Limb (tissue), 2 donors: ENCODE results near the gene MBD4.
A peak's percentile ranks its signal among the peaks of the same experiment; 100 is the strongest.

Experiments
- DNase-seq, 2 donors: peaks; one replicate each; pipeline ENCODE4 v3.0.0-alpha.2; 2016; ENCODE audit errors: extremely low spot score in 2 of 2

Gene MBD4

GRCh38 chr3:129463716-129464115, 24.0 kb upstream of the MBD4 start:
- DNase-seq: no peak

GRCh38 chr3:129463094-129463493, 23.3 kb upstream of the MBD4 start:
- DNase-seq: no peak

GRCh38 chr3:129462361-129462968, 22.7 kb upstream of the MBD4 start:
- DNase-seq: no peak

DNA sequence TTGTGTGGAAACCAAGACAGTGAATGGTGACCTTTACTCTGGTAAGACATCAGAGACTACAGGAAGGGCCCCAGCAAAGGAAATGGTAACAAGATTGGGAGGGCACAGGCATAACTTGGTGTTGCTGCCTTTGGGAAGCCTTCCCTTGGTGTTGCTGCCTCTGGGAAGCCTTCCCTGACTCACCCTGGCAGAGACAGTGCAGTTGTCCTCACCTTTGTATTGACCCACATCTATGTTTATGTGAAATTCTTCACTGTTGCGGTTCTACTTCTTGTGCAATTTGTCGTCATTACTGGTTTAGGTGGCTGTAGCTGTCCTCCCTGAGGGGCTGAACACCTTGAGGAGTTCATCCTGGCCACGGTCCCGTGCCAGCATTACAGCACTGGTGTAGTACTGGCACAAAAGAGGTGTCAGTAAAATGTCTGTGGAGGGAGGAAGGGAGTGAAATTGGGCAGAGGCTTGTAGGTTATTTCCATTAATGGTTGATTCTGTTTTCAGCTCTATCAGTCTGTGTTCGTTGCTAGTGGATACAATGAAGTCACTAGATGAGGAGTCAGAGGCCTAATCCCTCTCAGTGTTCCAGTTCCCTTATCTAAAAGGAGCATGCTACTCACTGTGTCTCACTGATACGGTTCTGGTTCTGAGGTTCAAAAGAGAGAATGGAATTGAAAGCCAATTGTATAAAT, 21.9 kb upstream of the MBD4 start:
- no peak for DNase-seq

- DNase-seq: no peak
These were observed 21.3 kb upstream of the MBD4 start for GRCh38 chr3:129461022-129461421.

GRCh38 chr3:129460572-129460971, 20.8 kb upstream of the MBD4 start:
- no peak for DNase-seq

- no peak for DNase-seq
These were observed 20.4 kb upstream of the MBD4 start for GRCh38 chr3:129460155-129460554.

DNA sequence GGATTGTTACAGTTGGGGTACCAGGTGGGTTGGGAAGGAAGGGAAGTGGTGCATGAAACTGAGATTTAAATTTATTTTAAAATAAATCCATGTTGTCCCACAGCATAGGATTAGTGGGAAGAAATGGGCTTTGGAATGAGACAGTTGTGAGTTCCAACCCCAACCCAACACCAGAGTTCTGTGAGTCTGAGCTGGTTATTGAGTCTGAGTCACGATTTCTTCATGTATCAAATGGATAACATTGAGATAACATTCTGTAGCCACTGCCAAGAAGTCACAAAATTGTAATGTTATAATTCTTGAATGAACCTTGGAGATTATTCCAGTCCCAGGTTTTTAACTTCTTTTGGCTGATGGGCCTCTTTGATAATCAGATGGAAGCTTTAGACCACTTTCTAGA, 14.0 kb upstream of the MBD4 start:
- DNase-seq: no peak

DNA sequence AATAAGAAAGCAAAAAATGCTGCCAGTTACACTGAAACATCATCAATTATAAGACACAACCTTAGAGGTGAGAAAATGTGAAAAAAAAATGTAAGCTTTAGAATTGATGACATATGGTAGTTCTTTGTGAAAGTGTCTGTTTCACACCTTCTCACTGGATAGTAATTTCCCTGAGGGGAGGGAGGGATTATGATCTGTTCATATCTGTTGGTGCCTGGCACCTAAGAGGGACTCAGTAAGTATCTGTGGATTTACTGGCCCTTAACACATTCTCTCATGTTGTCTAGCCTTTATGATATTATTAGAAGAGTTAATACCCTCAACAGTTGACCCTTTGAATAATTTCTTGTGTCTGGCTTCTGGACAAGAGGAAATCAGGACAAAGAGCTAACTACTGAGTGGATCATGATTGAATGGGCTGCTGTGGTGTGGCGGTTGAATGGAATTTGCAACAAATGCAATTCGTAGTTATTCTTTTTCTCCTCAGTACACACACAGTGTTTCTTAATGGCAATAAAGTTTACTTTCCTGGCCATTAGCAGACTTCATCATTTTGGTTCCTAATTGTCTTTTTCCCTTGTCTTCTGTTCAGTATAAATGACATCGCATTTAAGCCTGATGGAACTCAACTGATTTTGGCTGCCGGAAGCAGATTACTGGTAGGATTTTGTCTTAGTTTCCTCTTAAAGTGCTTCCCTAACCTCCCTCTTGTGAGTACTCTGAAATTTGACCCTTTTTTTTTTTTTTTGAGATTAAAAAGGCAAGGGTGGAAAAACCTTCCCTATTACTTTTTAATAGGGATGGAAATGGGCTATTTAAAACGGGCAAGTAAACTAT, 9.7 kb upstream of the MBD4 start:
- no peak for DNase-seq

- DNase-seq: no peak
These were observed 8.6 kb upstream of the MBD4 start for GRCh38 chr3:129448186-129448895.

GRCh38 chr3:129446926-129447325, 7.2 kb upstream of the MBD4 start:
- DNase-seq: no peak

GRCh38 chr3:129445471-129445870, 5.7 kb upstream of the MBD4 start:
- no peak for DNase-seq

GRCh38 chr3:129442947-129443346, 3.2 kb upstream of the MBD4 start:
- no peak for DNase-seq

GRCh38 chr3:129442486-129442885, 2.7 kb upstream of the MBD4 start:
- no peak for DNase-seq

- peak in 1 of 2 donors; percentile 60 for DNase-seq
These were observed 2.0 kb upstream of the MBD4 start for GRCh38 chr3:129441782-129442181.

DNA sequence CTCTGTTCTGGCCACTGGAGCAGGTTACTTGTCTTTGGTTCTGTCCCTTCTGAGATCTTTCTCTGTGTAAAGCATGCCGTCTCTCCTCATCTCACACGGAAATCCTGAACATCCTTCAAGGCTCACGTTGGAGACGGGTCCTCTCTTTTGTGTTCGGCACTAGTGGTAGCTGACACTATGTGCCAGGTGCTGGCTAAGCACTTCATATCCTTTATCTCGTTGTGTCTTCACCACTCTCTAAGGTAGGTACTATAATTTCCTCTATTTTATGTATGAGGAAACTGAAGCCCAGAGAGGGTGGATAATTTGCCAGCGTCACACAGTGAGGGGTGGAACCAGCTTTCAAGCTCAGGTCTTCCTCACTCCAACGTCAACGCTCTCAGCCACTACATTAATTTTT, 1.5 kb upstream of the MBD4 start:
- no peak for DNase-seq

DNA sequence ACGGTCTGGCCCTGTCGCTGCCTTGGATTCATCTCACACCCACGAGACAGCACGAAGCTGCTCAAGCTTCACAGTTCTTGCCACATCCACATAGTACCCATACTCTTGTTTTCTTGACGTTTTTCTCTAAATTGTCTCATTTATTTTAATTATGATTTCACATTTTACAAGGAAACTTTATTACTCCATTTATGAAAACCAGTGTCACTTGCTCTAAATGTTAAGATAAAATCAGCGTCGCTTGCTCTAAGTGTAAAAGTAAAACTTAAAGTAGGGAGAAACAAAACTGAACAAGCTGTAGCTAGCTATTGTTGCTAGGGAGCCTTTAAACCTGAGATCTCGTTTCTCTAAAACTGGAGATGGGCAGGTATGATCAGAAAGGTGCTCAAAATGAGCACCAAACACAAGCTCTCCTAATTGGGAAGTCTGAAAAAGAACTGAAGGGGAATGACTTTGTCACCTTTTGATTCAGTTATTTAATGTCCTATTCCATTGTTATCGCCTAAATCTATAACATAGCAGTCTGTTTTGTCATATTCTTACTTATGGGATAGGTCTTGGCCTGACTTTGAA, 956 bp upstream of the MBD4 start:
- DNase-seq: peak in 1 of 2 donors; percentile 24

GRCh38 chr3:129439226-129439816, 427 bp downstream of the MBD4 start:
- DNase-seq: no peak

DNA sequence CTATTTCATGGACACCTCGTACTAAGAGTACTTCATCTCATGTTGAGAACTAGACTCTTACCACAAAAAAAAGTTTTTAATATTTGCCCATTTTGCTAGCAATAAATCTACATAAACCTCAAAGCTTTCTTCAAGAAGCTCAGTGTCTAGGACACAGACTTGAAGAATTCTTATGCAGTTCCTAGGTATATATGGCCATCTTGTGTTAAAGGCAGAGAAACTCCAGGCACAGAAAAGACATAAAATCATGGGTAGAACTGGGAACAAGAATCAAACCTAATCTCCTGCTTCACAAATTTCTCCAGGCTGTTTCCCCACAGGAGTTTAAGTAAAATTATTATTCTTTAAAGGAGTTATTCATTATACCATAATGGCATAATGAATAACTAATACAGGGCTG, 4.4 kb downstream of the MBD4 start:
- DNase-seq: no peak

GRCh38 chr3:129434140-129434539, 5.6 kb downstream of the MBD4 start:
- no peak for DNase-seq

- DNase-seq: no peak
These were observed 6.2 kb downstream of the MBD4 start for GRCh38 chr3:129433565-129433964.
